GM12878 (cell line): ENCODE measurements around the gene CCNY. TPM values are rescaled to one million over a fixed set of nuclear protein-coding genes. Genes with fewer than 3 reads are reported as not detected.

Experiments used
- ATAC-seq: fragments of 200-7000 bp; cut with Tn5 transposase; 3 replicates; pipeline ENCODE4 v1.9.1; 2020; ENCODE audit warnings: mild to moderate bottlenecking, moderate library complexity
- BruUV-seq: library from RNA; stranded (reverse); fragments of 400-500 nt; replicated peaks from 2 replicates; lab custom pipeline; 2021; lab: Mats Ljungman, UMichigan
- CTCF ChIA-PET: fragments of 300-600 bp; sonication (Branson Sonifier 250); formaldehyde crosslinking; extraction: SDS; loops from one replicate; lab custom pipeline; 2021; ENCODE audit warnings: inconsistent platforms; lab: Yijun Ruan, JAX
- POLR2A ChIA-PET: fragments of 350-600 bp; formaldehyde crosslinking; extraction: SDS; loops from one replicate; lab custom pipeline; 2021; ENCODE audit warnings: inconsistent platforms; lab: Charles Lee
- RAD21 ChIA-PET: fragments of 300-600 bp; sonication (Branson Sonifier 250); formaldehyde crosslinking; loops from one replicate; lab custom pipeline; 2023; ENCODE audit warnings: antibody characterized with exemption; ENCODE audit not compliant: unreplicated experiment; lab: Charles Lee
- SMC1A ChIA-PET: fragments of 300-600 bp; sonication (Branson Sonifier 250); formaldehyde crosslinking; loops from one replicate; lab custom pipeline; 2023; ENCODE audit not compliant: unreplicated experiment, uncharacterized antibody; lab: Charles Lee
- DNase-seq: peaks from one replicate; pipeline ENCODE4 v3.0.0-alpha.2; 2011; ENCODE audit warnings: low read depth, low spot score
- FAIRE-seq: peaks from 3 replicates; lab custom pipeline; 2011; peaks lifted over from hg19 to GRCh38; lab: Jason Lieb, UNC
- H2AFZ ChIP-seq: 2 replicates; pipeline ENCODE4 v1.6.0; 2011; ENCODE audit warnings: low read depth, low read length, control low read depth; ENCODE audit not compliant: control insufficient read depth
- H3K27ac ChIP-seq: 2 replicates; pipeline ENCODE4 v1.5.1; 2011; ENCODE audit warnings: control low read depth; ENCODE audit not compliant: control insufficient read depth, insufficient read depth
- H3K27me3 ChIP-seq, 2 experiments: replicated peaks in 1 of 2; 2 replicates each; pipeline versions ENCODE4 v1.6.0 to v1.6.1; 2011; ENCODE audit warnings: low read length in 1 of 2; ENCODE audit not compliant: control insufficient read depth in 2 of 2, insufficient read depth in 2 of 2
- H3K36me3 ChIP-seq, 2 experiments: 2 replicates each; pipeline ENCODE4 v1.5.1; 2011; ENCODE audit warnings: low read length in 1 of 2; ENCODE audit not compliant: control insufficient read depth in 2 of 2, insufficient read depth in 2 of 2
- H3K4me1 ChIP-seq: 2 replicates; pipeline ENCODE4 v1.6.1; 2011; ENCODE audit warnings: mild to moderate bottlenecking, low read length, moderate library complexity, mixed read lengths; ENCODE audit not compliant: control insufficient read depth, insufficient read depth
- H3K4me2 ChIP-seq: 2 replicates; pipeline ENCODE4 v1.6.0; 2011; ENCODE audit warnings: control low read depth; ENCODE audit not compliant: control insufficient read depth, insufficient read depth
- H3K4me3 ChIP-seq: fragments of 200-600 bp; sonication (generic); 2 replicates; pipeline ENCODE4 v1.5.1; 2016
- H3K79me2 ChIP-seq: 2 replicates; pipeline ENCODE4 v1.6.0; 2011; ENCODE audit warnings: low read length; ENCODE audit not compliant: control insufficient read depth, insufficient read depth
- H3K9ac ChIP-seq: 2 replicates; pipeline ENCODE4 v1.8.0; 2011; ENCODE audit warnings: low read length, control low read depth, mixed read lengths; ENCODE audit not compliant: control insufficient read depth, insufficient read depth
- H3K9me3 ChIP-seq: replicated peaks from 3 replicates; pipeline ENCODE4 v1.5.1; 2011; ENCODE audit warnings: mild to moderate bottlenecking, low read length; ENCODE audit not compliant: control insufficient read depth, insufficient read depth
- H4K20me1 ChIP-seq: 2 replicates; pipeline ENCODE4 v1.6.0; 2011; ENCODE audit not compliant: control insufficient read depth, insufficient read depth
- BMI1 ChIP-seq: fragments of 450-650 bp; IDR thresholded peaks from 2 replicates; pipeline ENCODE4 v1.6.1; 2016; ENCODE audit warnings: mild to moderate bottlenecking, moderate library complexity, borderline replicate concordance
- CBX5 ChIP-seq: sonication (generic); IDR thresholded peaks from 2 replicates; pipeline ENCODE4 v1.6.1; 2016; ENCODE audit warnings: low read depth, moderate library complexity, mild to moderate bottlenecking, inconsistent platforms
- IRF5 ChIP-seq: fragments of 450-650 bp; IDR thresholded peaks from 2 replicates; pipeline ENCODE4 v1.6.1; 2017; ENCODE audit warnings: borderline replicate concordance
- MXI1 ChIP-seq: fragments of 150-350 bp; IDR thresholded peaks from 2 replicates; pipeline ENCODE4 v1.6.1; 2011; ENCODE audit warnings: low read depth, mild to moderate bottlenecking, inconsistent platforms, low read length, improper control_type of control experiment
- MYC ChIP-seq: IDR thresholded peaks from 2 replicates; pipeline ENCODE4 v1.6.1; 2011; ENCODE audit warnings: mild to moderate bottlenecking, low read length, moderate library complexity, inconsistent platforms; ENCODE audit not compliant: insufficient read depth, insufficient replicate concordance, insufficient read length, severe bottlenecking
- NFYB ChIP-seq: IDR thresholded peaks from 2 replicates; pipeline ENCODE4 v1.6.1; 2011; ENCODE audit warnings: low read depth, mild to moderate bottlenecking, low read length, improper control_type of control experiment, moderate library complexity; ENCODE audit not compliant: insufficient read depth
- NR2C1 ChIP-seq: fragments of 450-650 bp; IDR thresholded peaks from 2 replicates; pipeline ENCODE4 v1.6.1; 2017; ENCODE audit warnings: antibody characterized with exemption, mild to moderate bottlenecking, moderate library complexity
- NRF1 ChIP-seq: conservative IDR thresholded peaks from 2 replicates; pipeline ENCODE4 v1.6.1; 2011; ENCODE audit warnings: mild to moderate bottlenecking, low read depth, low read length, improper control_type of control experiment
- REST ChIP-seq: IDR thresholded peaks from 2 replicates; pipeline ENCODE4 v1.6.1; 2012; ENCODE audit warnings: mild to moderate bottlenecking, low read depth, low read length
- SIX5 ChIP-seq: IDR thresholded peaks from 2 replicates; pipeline ENCODE4 v1.6.1; 2011; ENCODE audit warnings: mild to moderate bottlenecking, low read depth, low read length, moderate library complexity; ENCODE audit not compliant: severe bottlenecking
- SPI1 ChIP-seq: IDR thresholded peaks from 2 replicates; pipeline ENCODE4 v1.6.1; 2011; ENCODE audit warnings: low read depth, mild to moderate bottlenecking, low read length, moderate library complexity, borderline replicate concordance; ENCODE audit not compliant: insufficient read depth
- SREBF1 ChIP-seq: IDR thresholded peaks from 2 replicates; pipeline ENCODE4 v1.6.1; 2012; ENCODE audit warnings: mild to moderate bottlenecking, low read length
- SREBF2 ChIP-seq: IDR thresholded peaks from 2 replicates; pipeline ENCODE4 v1.6.1; 2012; ENCODE audit warnings: mild to moderate bottlenecking, low read length
- SUPT20H ChIP-seq: IDR thresholded peaks from 2 replicates; pipeline ENCODE4 v1.6.1; 2011; ENCODE audit warnings: low read depth, mild to moderate bottlenecking, low read length, moderate library complexity, borderline replicate concordance; ENCODE audit not compliant: control insufficient read depth
- USF2 ChIP-seq: IDR thresholded peaks from 2 replicates; pipeline ENCODE4 v1.6.1; 2011; ENCODE audit warnings: low read depth, low read length, improper control_type of control experiment, borderline replicate concordance
- ZBTB33 ChIP-seq: fragments of 450-650 bp; IDR thresholded peaks from 2 replicates; pipeline ENCODE4 v1.6.1; 2017; ENCODE audit warnings: mild to moderate bottlenecking
- ZNF274 ChIP-seq: IDR thresholded peaks from one replicate; pipeline ENCODE4 v1.8.0; 2011; ENCODE audit not compliant: insufficient read length, insufficient read depth
- WGBS: methylation state at CpG from one replicate; pipeline ENCODE4 v1.1.6; 2016; ENCODE audit warnings: low lambda C conversion rate; ENCODE audit not compliant: insufficient replicate concordance, insufficient coverage; ENCODE audit errors: missing lambda C conversion rate; 5-methylcytosine and 5-hydroxymethylcytosine counted together
- in situ Hi-C: fragments of 300-500 bp; cut with MboI; formaldehyde crosslinking; loops from 9 replicates; pipeline ENCODE4 v1.14.3; 2018; ENCODE audit warnings: mixed read lengths
- intact Hi-C: fragments of 100-400 bp; cut with micrococcal nuclease; formaldehyde crosslinking; loops from one replicate; pipeline ENCODE4 v1.14.2; 2022; ENCODE audit not compliant: unreplicated experiment
- polyA plus RNA-seq, 11 experiments: library from polyadenylated mRNA; depleted of rRNA in 4 of 11; unstranded in 6 of 11; stranded (reverse) in 5 of 11; fragments of >200 nt; fragmentation: Nextera tagmentation in 4 of 11; fragmentation: Illumina TruSeq in 1 of 11; extraction: Ambion mirVana in 4 of 11; extraction: Trizol in 1 of 11; gene quantifications; 1 replicate in 1 of 11; 2 replicates in 10 of 11; pipeline versions ENCODE4 v1.2.1 to v1.2.3, GENCODE V29; 2011 to 2016; ENCODE audit warnings: inconsistent platforms in 2 of 11, missing spikeins in 2 of 11, low read depth in 1 of 11
- total RNA-seq, 4 experiments: library from RNA; depleted of rRNA in 3 of 4; stranded (reverse); fragments of >200 nt in 3 of 4; fragmentation: Illumina TruSeq in 1 of 4; extraction: Trizol in 1 of 4; gene quantifications; 2 replicates each; pipeline versions ENCODE4 v1.2.1 to v1.2.3, GENCODE V29; 2013 to 2021

The CCNY gene
- total and polyA plus RNA-seq, 10 of the 15 experiments (the other 5 are each of a cell fraction or from before 2014, with no cell fraction given) = 3.6 to 50.0 (median 26.1) TPM

- Histone ChIP-seq H3K9me3 (no peaks in the 10 kb centered on the region), H3K79me2 (no peaks in the 10 kb centered on the region), H3K9ac (no peak overlapping the region), H3K4me2 (no peak overlapping the region), H3K27me3 (no peaks in the 10 kb centered on the region), H3K4me3 (no peak overlapping the region), H3K27ac (no peak overlapping the region), H3K4me1 (no peaks in the 10 kb centered on the region), H3K36me3 (no peaks in the 10 kb centered on the region), H2AFZ (no peak overlapping the region), H4K20me1 (no peaks in the 10 kb centered on the region)
- no peak for FAIRE-seq
- WGBS = 58% methylated on average over 10 of the region's 10 CpGs
- CTCF ChIA-PET = interaction anchor here (0.6 kb wide), 1 partner anchor 256 kb away, joined by 3 read pairs; no protein-coding TSS in a partner anchor
- RAD21 ChIA-PET = no interaction called here
- in situ Hi-C loops = no loop called here
- no peak for ATAC-seq
- SMC1A ChIA-PET = interaction anchor here (1.3 kb wide), 1 partner anchor 34 kb away, joined by 3 read pairs; no protein-coding TSS in a partner anchor
- POLR2A ChIA-PET = no interaction called here
- intact Hi-C loops = no loop called here
- no TSS peak for BruUV-seq
- no peak for DNase-seq
- TF ChIP-seq IRF5 (no peak), SREBF1 (no peak), ZNF274 (no peak), USF2 (no peak), SIX5 (no peak), ZBTB33 (no peak), BMI1 (no peak), NFYB (no peak), MXI1 (no peak), REST (no peak), CBX5 (no peak), NRF1 (no peak), MYC (no peak), SREBF2 (no peak), SPI1 (no peak), SUPT20H (no peak), NR2C1 (no peak)
These were observed 29.0 kb upstream of the CCNY start for GRCh38 chr10:35307297-35307696.
